ENCODE results near the gene KLHDC4.

The KLHDC4 gene

DNA sequence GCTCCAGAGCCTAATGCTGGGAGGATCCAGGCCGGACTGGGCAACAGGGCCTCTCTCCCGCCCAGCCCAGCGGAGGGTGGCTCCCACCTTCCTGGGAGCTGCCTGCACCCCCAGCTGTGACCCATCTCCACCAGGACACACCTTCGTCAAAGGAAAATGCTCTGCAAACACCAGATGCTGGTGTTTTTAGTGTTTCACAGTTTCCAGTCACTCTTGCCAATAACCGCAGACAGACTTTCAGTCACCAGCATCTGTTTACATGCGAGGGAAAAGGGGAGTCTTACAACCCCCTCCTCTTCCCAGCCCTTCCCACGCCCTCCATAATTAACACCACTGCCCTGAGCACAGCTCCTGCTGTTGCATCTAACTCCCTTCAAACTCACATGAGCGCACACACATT lies 25.3 kb downstream of the KLHDC4 start:
- Histone ChIP-seq H3K4me3 (ENCODE audit: low read length) (no peak overlapping the region), H2AFZ (ENCODE audit: low read length) (no peak overlapping the region), H3K9me3 (replicated peaks; ENCODE audit: insufficient read depth, low read length) (no peaks in the 10 kb centered on the region), H3K79me2 (ENCODE audit: low read length) (no peaks in the 10 kb centered on the region), H3K4me2 (ENCODE audit: low read depth, low read length) (no peak overlapping the region), H3K27me3 (replicated peaks; ENCODE audit: insufficient read depth, low read length) (no peaks in the 10 kb centered on the region), H3K4me1 (ENCODE audit: low read length) (no peaks in the 10 kb centered on the region), H3K9ac (ENCODE audit: low read length) (no peak overlapping the region), H4K20me1 (ENCODE audit: insufficient read depth, low read length) (no peaks in the 10 kb centered on the region), H3F3A (ENCODE audit: insufficient read depth, low read length) (no peaks in the 10 kb centered on the region), H3K27ac (ENCODE audit: low read length) (no peak overlapping the region), H3K36me3 (replicated peaks; ENCODE audit: insufficient read depth, low read length) (no peaks in the 10 kb centered on the region), H3K9me2 (replicated peaks; ENCODE audit: insufficient read depth, low read length) (no peaks in the 10 kb centered on the region)
- no peak for DNase-seq
- TF ChIP-seq EZH2 (optimal IDR thresholded peaks at IDR 0.05; ENCODE audit: low read depth, low read length), result no peak
- TF ChIP-seq EZH2phosphoT487 (IDR thresholded peaks at IDR 0.05; ENCODE audit: low read length), result no peak

DNA sequence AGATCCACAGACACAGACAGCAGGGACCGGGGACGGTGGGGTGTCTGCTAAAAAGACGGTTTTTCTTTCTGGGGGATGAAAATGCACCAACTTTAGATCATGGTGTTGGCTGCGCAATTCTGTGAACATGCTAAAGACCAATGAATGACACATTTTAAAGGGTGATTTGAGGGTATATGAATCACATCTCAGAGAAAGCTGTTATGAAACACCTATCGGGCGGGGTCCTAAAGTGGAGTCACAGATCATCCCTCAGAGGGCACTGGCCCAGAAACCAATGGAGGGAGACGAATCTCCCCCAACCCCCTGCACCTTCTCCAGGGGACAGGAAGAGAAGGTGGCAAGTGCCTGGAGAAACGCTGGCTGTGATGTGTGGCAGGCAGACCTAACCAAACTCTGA lies 26.0 kb downstream of the KLHDC4 start:
- Histone ChIP-seq H3K4me1 (ENCODE audit: low read length) (no peaks in the 10 kb centered on the region), H3K27ac (ENCODE audit: low read length) (no peak overlapping the region), H3K79me2 (ENCODE audit: low read length) (no peaks in the 10 kb centered on the region), H3K4me2 (ENCODE audit: low read depth, low read length) (no peak overlapping the region), H3K9me3 (replicated peaks; ENCODE audit: insufficient read depth, low read length) (no peaks in the 10 kb centered on the region), H3K9me2 (replicated peaks; ENCODE audit: insufficient read depth, low read length) (no peaks in the 10 kb centered on the region), H2AFZ (ENCODE audit: low read length) (no peak overlapping the region), H3K4me3 (ENCODE audit: low read length) (no peak overlapping the region), H3K36me3 (replicated peaks; ENCODE audit: insufficient read depth, low read length) (no peaks in the 10 kb centered on the region), H3K27me3 (replicated peaks; ENCODE audit: insufficient read depth, low read length) (no peaks in the 10 kb centered on the region), H4K20me1 (ENCODE audit: insufficient read depth, low read length) (no peaks in the 10 kb centered on the region), H3F3A (ENCODE audit: insufficient read depth, low read length) (no peaks in the 10 kb centered on the region), H3K9ac (ENCODE audit: low read length) (no peak overlapping the region)
- TF ChIP-seq EZH2 (optimal IDR thresholded peaks at IDR 0.05; ENCODE audit: low read depth, low read length), result no peak
- no peak for TF ChIP-seq EZH2phosphoT487 (IDR thresholded peaks at IDR 0.05; ENCODE audit: low read length)
- TF ChIP-seq, protein P1, sequence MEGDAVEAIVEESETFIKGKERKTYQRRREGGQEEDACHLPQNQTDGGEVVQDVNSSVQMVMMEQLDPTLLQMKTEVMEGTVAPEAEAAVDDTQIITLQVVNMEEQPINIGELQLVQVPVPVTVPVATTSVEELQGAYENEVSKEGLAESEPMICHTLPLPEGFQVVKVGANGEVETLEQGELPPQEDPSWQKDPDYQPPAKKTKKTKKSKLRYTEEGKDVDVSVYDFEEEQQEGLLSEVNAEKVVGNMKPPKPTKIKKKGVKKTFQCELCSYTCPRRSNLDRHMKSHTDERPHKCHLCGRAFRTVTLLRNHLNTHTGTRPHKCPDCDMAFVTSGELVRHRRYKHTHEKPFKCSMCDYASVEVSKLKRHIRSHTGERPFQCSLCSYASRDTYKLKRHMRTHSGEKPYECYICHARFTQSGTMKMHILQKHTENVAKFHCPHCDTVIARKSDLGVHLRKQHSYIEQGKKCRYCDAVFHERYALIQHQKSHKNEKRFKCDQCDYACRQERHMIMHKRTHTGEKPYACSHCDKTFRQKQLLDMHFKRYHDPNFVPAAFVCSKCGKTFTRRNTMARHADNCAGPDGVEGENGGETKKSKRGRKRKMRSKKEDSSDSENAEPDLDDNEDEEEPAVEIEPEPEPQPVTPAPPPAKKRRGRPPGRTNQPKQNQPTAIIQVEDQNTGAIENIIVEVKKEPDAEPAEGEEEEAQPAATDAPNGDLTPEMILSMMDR (IDR thresholded peaks at IDR 0.05; ENCODE audit: low read length), result no peak
- no peak for DNase-seq

DNA sequence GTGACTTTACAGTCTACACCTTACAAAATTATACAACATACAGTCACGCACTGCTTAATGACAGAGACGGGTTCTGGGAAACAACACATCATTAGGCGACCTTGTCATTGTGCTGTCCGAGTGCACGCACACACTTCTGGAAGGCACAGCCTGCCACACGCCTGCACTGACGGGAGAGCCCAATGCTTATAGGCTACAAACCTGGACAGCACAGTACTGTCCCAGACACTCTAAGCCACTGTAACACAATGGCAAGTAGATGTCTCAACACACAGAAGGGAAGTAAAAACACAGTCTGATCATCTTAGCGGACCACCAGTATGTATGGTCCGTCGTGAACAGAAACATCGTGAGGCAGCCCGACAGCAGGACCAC lies 29.8 kb downstream of the KLHDC4 start:
- no peaks in the 10 kb centered on the region for H3K27me3 ChIP-seq (replicated peaks; ENCODE audit: insufficient read depth, low read length)
- peaks cover 3% of the 10 kb centered on the region; the same call in 1 of the 2 replicates for H3F3A ChIP-seq (ENCODE audit: insufficient read depth, low read length)
- H3K9ac ChIP-seq (ENCODE audit: low read length), result no peak overlapping the region
- TF ChIP-seq, protein P1 (IDR thresholded peaks at IDR 0.05; ENCODE audit: low read length), result no peak
- TF ChIP-seq EZH2 (optimal IDR thresholded peaks at IDR 0.05; ENCODE audit: low read depth, low read length), result no peak
- no peak for TF ChIP-seq EZH2phosphoT487 (IDR thresholded peaks at IDR 0.05; ENCODE audit: low read length)
- no peak overlapping the region for H3K4me3 ChIP-seq (ENCODE audit: low read length)
- no peaks in the 10 kb centered on the region for H3K9me2 ChIP-seq (replicated peaks; ENCODE audit: insufficient read depth, low read length)
- H3K27ac ChIP-seq (ENCODE audit: low read length), result no peak overlapping the region
- DNase-seq, result no peak
- H2AFZ ChIP-seq (ENCODE audit: low read length), result no peak overlapping the region
- H3K36me3 ChIP-seq (replicated peaks; ENCODE audit: insufficient read depth, low read length), result no peaks in the 10 kb centered on the region
- no peak overlapping the region for H3K4me2 ChIP-seq (ENCODE audit: low read depth, low read length)
- H3K4me1 ChIP-seq (ENCODE audit: low read length), result 0 out of 2 replicates have a peak, but pooled peaks cover 3% of the 10 kb centered on the region
- no peaks in the 10 kb centered on the region for H3K9me3 ChIP-seq (replicated peaks; ENCODE audit: insufficient read depth, low read length)
- no peaks in the 10 kb centered on the region; the same call in 1 of the 2 replicates for H4K20me1 ChIP-seq (ENCODE audit: insufficient read depth, low read length)
- peaks cover 6% of the 10 kb centered on the region; the same call in 1 of the 2 replicates for H3K79me2 ChIP-seq (ENCODE audit: low read length)

DNA sequence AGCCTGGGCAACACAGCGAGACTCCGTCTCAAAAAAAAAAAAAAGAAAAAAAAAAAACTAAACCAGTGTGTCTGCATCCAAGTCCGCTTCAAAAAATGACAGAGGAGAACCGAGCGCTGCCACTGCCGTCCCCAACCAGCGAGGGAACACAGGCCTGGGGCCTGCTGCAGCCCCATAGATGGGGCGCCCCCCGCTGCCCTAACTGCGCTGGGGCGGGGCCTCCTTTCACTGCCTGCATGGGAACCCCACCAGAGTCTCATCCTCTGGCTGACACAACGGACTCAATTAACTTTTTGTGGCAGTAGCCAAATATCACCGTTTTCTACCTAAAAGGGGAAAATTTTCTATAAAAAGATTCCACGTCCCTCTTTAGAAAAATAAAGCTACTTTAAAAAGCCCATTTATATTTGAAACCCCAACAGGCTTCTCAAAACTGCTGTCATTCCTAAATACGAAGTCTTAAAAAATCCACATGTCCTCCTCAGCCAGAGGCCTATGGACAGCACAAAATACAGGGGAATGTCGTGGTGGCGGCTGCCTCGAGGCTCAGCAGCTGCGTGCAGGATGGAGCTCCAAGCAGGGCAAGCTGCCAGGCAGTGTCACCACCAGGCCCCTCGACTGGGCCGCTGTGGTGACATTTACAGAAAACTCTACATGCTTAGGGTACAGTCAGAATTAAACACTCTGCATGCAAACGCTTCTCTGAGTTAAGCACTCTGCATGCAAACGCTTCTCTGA lies 30.3 kb downstream of the KLHDC4 start:
- DNase-seq, result no peak
- Histone ChIP-seq H3K4me1 (ENCODE audit: low read length) (0 out of 2 replicates have a peak, but pooled peaks cover 3% of the 10 kb centered on the region), H3K9ac (ENCODE audit: low read length) (no peak overlapping the region), H3F3A (ENCODE audit: insufficient read depth, low read length) (peaks cover 3% of the 10 kb centered on the region; the same call in 1 of the 2 replicates), H3K9me2 (replicated peaks; ENCODE audit: insufficient read depth, low read length) (no peaks in the 10 kb centered on the region), H3K9me3 (replicated peaks; ENCODE audit: insufficient read depth, low read length) (no peaks in the 10 kb centered on the region), H3K36me3 (replicated peaks; ENCODE audit: insufficient read depth, low read length) (no peaks in the 10 kb centered on the region), H3K79me2 (ENCODE audit: low read length) (peaks cover 6% of the 10 kb centered on the region; the same call in 1 of the 2 replicates), H3K27ac (ENCODE audit: low read length) (no peak overlapping the region), H3K27me3 (replicated peaks; ENCODE audit: insufficient read depth, low read length) (no peaks in the 10 kb centered on the region), H3K4me2 (ENCODE audit: low read depth, low read length) (no peak overlapping the region), H4K20me1 (ENCODE audit: insufficient read depth, low read length) (no peaks in the 10 kb centered on the region; the same call in 1 of the 2 replicates), H3K4me3 (ENCODE audit: low read length) (no peak overlapping the region), H2AFZ (ENCODE audit: low read length) (no peak overlapping the region)
- TF ChIP-seq EZH2 (optimal IDR thresholded peaks at IDR 0.05; ENCODE audit: low read depth, low read length) (no peak), EZH2phosphoT487 (IDR thresholded peaks at IDR 0.05; ENCODE audit: low read length) (no peak)
- TF ChIP-seq, protein P1 (IDR thresholded peaks at IDR 0.05; ENCODE audit: low read length), result no peak

Data from MM.1S (cell line).